Smooth muscle cell (in vitro differentiated cells): ENCODE results near the gene CACNG8. TPM values are rescaled to one million over a fixed set of nuclear protein-coding genes. Genes with fewer than 3 reads are reported as not detected.

Experiments
- DNase-seq: peaks from one replicate; lab custom pipeline; 2025; ENCODE audit not compliant: unreplicated experiment; lab: John Stamatoyannopoulos, UW
- H2AFZ ChIP-seq: fragments of 200-600 bp; sonication (generic); 2 replicates; pipeline ENCODE4 v1.6.0; 2016; ENCODE audit warnings: antibody characterized with exemption, low read depth, mild to moderate bottlenecking
- H3F3A ChIP-seq: fragments of 200-600 bp; sonication (generic); 2 replicates; pipeline ENCODE4 v1.6.0; 2017; ENCODE audit warnings: antibody characterized with exemption, low read depth
- H3K27ac ChIP-seq: fragments of 200-600 bp; sonication (generic); 2 replicates; pipeline ENCODE4 v1.5.1; 2016; ENCODE audit warnings: low read depth, mild to moderate bottlenecking
- H3K27me3 ChIP-seq: fragments of 200-600 bp; sonication (generic); 2 replicates; pipeline ENCODE4 v1.6.1; 2016; ENCODE audit warnings: low read depth, mild to moderate bottlenecking
- H3K36me3 ChIP-seq: fragments of 200-600 bp; sonication (generic); 2 replicates; pipeline ENCODE4 v1.5.1; 2016; ENCODE audit warnings: low read depth
- H3K4me1 ChIP-seq: fragments of 200-600 bp; sonication (generic); 2 replicates; pipeline ENCODE4 v1.5.1; 2016; ENCODE audit warnings: low read depth
- H3K4me2 ChIP-seq: fragments of 200-600 bp; sonication (generic); 2 replicates; pipeline ENCODE4 v1.6.0; 2016; ENCODE audit warnings: mild to moderate bottlenecking
- H3K4me3 ChIP-seq: fragments of 200-600 bp; sonication (generic); 2 replicates; pipeline ENCODE4 v1.5.1; 2016; ENCODE audit warnings: mild to moderate bottlenecking
- H3K79me2 ChIP-seq: fragments of 200-600 bp; sonication (generic); 2 replicates; pipeline ENCODE4 v1.6.0; 2016; ENCODE audit warnings: low read depth, mild to moderate bottlenecking
- H3K9ac ChIP-seq: fragments of 200-600 bp; sonication (generic); 2 replicates; pipeline ENCODE4 v1.6.0; 2016; ENCODE audit warnings: low read depth
- H3K9me3 ChIP-seq: fragments of 200-600 bp; sonication (generic); replicated peaks from 2 replicates; pipeline ENCODE4 v1.5.1; 2016; ENCODE audit warnings: low read depth
- H4K20me1 ChIP-seq: fragments of 200-600 bp; sonication (generic); 2 replicates; pipeline ENCODE4 v1.6.0; 2016; ENCODE audit warnings: low read depth
- WGBS: methylation state at CpG from one replicate; pipeline ENCODE4 v1.1.7; 2016; ENCODE audit warnings: low lambda C conversion rate; 5-methylcytosine and 5-hydroxymethylcytosine counted together
- polyA plus RNA-seq: library from polyadenylated mRNA; unstranded; fragments of >200 nt; fragmentation: Nextera tagmentation; extraction: Ambion mirVana; gene quantifications from 2 replicates; pipeline ENCODE4 v1.2.1, GENCODE V29; 2016
- total RNA-seq: library from RNA; depleted of rRNA; stranded (reverse); fragments of >200 nt; gene quantifications from 2 replicates; pipeline ENCODE4 v1.2.3, GENCODE V29; 2014
- TF ChIP-seq, protein P1 (sequence below): fragments of 200-600 bp; sonication (generic); IDR thresholded peaks from 2 replicates; pipeline ENCODE4 v1.5.1; 2017; ENCODE audit warnings: borderline replicate concordance, mild to moderate bottlenecking, antibody characterized with exemption; ENCODE audit not compliant: insufficient read depth, poor library complexity, severe bottlenecking

Gene CACNG8
- total and polyA plus RNA-seq, 2 experiments from 2014 or later, result 0.03 to 0.31 TPM

DNA sequence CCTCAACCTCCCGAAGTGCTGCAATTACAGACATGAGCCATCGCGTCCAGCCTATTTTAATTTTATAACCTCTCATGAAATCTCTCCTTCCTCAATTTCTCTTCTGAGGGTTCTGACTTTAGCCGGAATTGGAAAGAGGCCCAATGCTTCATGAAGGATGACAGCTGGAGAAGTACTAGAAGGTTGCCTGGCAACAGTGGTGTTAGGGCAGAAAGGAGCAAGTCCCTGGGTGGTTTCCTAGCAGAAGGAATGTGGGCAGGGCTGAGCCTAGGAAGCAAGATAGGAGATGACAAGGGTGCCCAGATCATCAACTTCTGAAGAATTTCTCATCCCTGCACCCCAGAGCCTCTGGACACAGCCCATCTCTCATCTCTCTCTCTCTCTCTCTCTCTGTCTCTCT is 54.5 kb downstream of the CACNG8 start:
- Histone ChIP-seq H3K27ac (no peak overlapping the region), H3K4me2 (no peak overlapping the region), H3K9ac (no peak overlapping the region), H3F3A (no peaks in the 10 kb centered on the region), H2AFZ (no peak overlapping the region), H4K20me1 (no peaks in the 10 kb centered on the region), H3K4me3 (no peak overlapping the region), H3K4me1 (no peaks in the 10 kb centered on the region), H3K79me2 (no peaks in the 10 kb centered on the region), H3K27me3 (no peaks in the 10 kb centered on the region), H3K9me3 (no peaks in the 10 kb centered on the region), H3K36me3 (no peaks in the 10 kb centered on the region)
- WGBS, result 99% methylated on average over 4 of the region's 4 CpGs
- TF ChIP-seq, protein P1, sequence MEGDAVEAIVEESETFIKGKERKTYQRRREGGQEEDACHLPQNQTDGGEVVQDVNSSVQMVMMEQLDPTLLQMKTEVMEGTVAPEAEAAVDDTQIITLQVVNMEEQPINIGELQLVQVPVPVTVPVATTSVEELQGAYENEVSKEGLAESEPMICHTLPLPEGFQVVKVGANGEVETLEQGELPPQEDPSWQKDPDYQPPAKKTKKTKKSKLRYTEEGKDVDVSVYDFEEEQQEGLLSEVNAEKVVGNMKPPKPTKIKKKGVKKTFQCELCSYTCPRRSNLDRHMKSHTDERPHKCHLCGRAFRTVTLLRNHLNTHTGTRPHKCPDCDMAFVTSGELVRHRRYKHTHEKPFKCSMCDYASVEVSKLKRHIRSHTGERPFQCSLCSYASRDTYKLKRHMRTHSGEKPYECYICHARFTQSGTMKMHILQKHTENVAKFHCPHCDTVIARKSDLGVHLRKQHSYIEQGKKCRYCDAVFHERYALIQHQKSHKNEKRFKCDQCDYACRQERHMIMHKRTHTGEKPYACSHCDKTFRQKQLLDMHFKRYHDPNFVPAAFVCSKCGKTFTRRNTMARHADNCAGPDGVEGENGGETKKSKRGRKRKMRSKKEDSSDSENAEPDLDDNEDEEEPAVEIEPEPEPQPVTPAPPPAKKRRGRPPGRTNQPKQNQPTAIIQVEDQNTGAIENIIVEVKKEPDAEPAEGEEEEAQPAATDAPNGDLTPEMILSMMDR, result no peak
- no peak for DNase-seq

DNA sequence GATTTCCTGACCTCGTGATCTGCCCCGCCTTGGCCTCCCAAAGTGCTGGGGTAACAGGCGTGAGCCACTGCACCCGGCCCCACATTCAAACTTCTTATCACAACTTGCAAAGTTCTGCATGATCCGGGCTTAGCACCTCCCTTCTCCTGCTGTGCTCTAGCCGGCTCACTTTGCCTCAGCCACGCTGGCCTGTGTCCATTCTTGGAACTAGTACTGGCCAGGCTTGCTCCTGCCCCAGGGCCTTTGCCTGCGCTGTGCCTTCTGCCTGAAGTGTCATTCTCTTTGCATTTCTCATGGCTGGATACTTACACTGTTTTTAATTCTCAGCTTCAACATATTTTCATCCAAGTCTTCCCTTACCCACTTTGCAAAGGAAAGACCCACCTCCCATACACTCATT is 58.6 kb downstream of the CACNG8 start:
- 80% methylated on average over 8 of the region's 8 CpGs for WGBS
- no peak overlapping the region for H2AFZ ChIP-seq
- H3F3A ChIP-seq, result no peaks in the 10 kb centered on the region
- no peak overlapping the region for H3K4me3 ChIP-seq
- H3K79me2 ChIP-seq, result no peaks in the 10 kb centered on the region
- DNase-seq, result no peak
- no peak overlapping the region for H3K9ac ChIP-seq
- H3K9me3 ChIP-seq, result no peaks in the 10 kb centered on the region
- no peaks in the 10 kb centered on the region for H4K20me1 ChIP-seq
- H3K4me2 ChIP-seq, result no peak overlapping the region
- no peaks in the 10 kb centered on the region for H3K27me3 ChIP-seq
- H3K36me3 ChIP-seq, result no peaks in the 10 kb centered on the region
- TF ChIP-seq, protein P1, result no peak
- H3K4me1 ChIP-seq, result no peaks in the 10 kb centered on the region
- H3K27ac ChIP-seq, result no peak overlapping the region

DNA sequence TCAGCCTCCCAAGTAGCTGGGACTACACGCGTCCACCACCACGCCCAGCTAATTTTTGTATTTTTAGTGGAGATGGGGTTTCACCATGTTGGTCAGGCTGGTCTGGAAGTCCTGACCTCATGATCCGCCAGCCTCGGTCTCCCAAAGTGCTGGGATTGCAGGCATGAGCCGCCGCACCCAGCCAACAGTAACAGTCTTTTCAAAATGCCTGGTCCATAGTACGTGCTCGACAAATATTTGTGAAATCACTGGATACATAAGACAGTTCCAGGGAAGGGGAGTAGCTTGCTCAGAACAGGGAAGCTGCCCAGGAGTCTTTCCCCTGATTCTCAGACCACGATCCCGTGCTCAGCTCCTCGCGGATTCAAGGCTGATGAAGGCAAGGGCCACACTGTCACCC is 59.2 kb downstream of the CACNG8 start:
- DNase-seq, result no peak
- TF ChIP-seq, protein P1, result no peak
- no peaks in the 10 kb centered on the region for H3K27me3 ChIP-seq
- H3K4me3 ChIP-seq, result no peak overlapping the region
- no peaks in the 10 kb centered on the region for H4K20me1 ChIP-seq
- H3K27ac ChIP-seq, result no peak overlapping the region
- no peaks in the 10 kb centered on the region for H3K36me3 ChIP-seq
- H3F3A ChIP-seq, result no peaks in the 10 kb centered on the region
- 89% methylated on average over 13 of the region's 13 CpGs for WGBS
- no peaks in the 10 kb centered on the region for H3K4me1 ChIP-seq
- H3K9ac ChIP-seq, result no peak overlapping the region
- H3K4me2 ChIP-seq, result no peak overlapping the region
- no peak overlapping the region for H2AFZ ChIP-seq
- H3K79me2 ChIP-seq, result no peaks in the 10 kb centered on the region
- H3K9me3 ChIP-seq, result no peaks in the 10 kb centered on the region

DNA sequence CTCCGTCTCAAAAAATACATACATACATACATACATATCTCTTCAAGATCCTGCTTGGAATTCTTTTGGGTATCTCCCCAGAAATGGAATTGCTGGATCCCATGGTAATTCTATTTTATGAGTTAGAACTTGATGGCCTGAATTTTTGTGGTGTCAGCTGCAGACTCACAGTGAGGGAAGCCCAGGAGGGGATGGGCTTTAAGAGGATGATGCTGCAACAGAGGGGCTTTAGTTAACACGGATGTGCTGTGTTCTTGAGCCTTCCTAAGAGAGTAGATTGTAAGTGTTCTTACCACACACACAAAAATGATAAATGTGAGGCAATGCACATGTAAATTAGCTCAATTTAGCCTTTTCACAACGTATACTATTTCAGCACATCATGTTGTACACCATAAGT is 60.5 kb downstream of the CACNG8 start:
- H3K4me1 ChIP-seq, result no peaks in the 10 kb centered on the region
- no peak overlapping the region for H3K9ac ChIP-seq
- H3K4me2 ChIP-seq, result peak overlapping the region; percentile 27
- H3K27me3 ChIP-seq, result no peaks in the 10 kb centered on the region
- WGBS, result 30% methylated on average over 3 of the region's 3 CpGs
- TF ChIP-seq, protein P1, result no peak
- no peaks in the 10 kb centered on the region for H3K9me3 ChIP-seq
- no peaks in the 10 kb centered on the region for H4K20me1 ChIP-seq
- DNase-seq, result no peak
- H3K27ac ChIP-seq, result peak overlapping the region; percentile 75
- no peak overlapping the region for H2AFZ ChIP-seq
- H3K4me3 ChIP-seq, result no peak overlapping the region
- no peaks in the 10 kb centered on the region for H3K36me3 ChIP-seq
- no peaks in the 10 kb centered on the region for H3K79me2 ChIP-seq
- H3F3A ChIP-seq, result no peaks in the 10 kb centered on the region
